PFSK-1 (cell line): ENCODE measurements around the gene ELOVL2.

ENCODE experiments used
- FOXP2 ChIP-seq: optimal IDR thresholded peaks from 2 replicates; pipeline ENCODE3; 2011; ENCODE audit warnings: borderline replicate concordance, control low read depth, inconsistent platforms; ENCODE audit not compliant: insufficient read depth; ENCODE audit errors: extremely low read length, extremely low read depth
- POLR2AphosphoS5 ChIP-seq: IDR thresholded peaks from 2 replicates; pipeline ENCODE4 v1.6.1; 2012; ENCODE audit warnings: low read depth, mild to moderate bottlenecking, control low read depth, low read length, moderate library complexity
- SIN3A ChIP-seq: IDR thresholded peaks from 2 replicates; pipeline ENCODE4 v1.6.1; 2012; ENCODE audit warnings: mild to moderate bottlenecking, low read length, moderate library complexity, borderline replicate concordance; ENCODE audit not compliant: insufficient read depth
- TAF1 ChIP-seq: IDR thresholded peaks from 2 replicates; pipeline ENCODE4 v1.6.1; 2012; ENCODE audit warnings: low read length, control low read depth, borderline replicate concordance; ENCODE audit not compliant: insufficient read depth
- TF ChIP-seq, protein P1 (sequence below), 2 experiments: IDR thresholded peaks; 2 replicates each; pipeline versions ENCODE4 v1.6.1 to v1.8.0; 2011 to 2012; ENCODE audit warnings: low read depth in 2 of 2, low read length in 2 of 2, control low read depth in 1 of 2, inconsistent platforms in 1 of 2, mild to moderate bottlenecking in 1 of 2, moderate library complexity in 1 of 2; ENCODE audit not compliant: insufficient read depth in 1 of 2

- TF ChIP-seq, protein P1, sequence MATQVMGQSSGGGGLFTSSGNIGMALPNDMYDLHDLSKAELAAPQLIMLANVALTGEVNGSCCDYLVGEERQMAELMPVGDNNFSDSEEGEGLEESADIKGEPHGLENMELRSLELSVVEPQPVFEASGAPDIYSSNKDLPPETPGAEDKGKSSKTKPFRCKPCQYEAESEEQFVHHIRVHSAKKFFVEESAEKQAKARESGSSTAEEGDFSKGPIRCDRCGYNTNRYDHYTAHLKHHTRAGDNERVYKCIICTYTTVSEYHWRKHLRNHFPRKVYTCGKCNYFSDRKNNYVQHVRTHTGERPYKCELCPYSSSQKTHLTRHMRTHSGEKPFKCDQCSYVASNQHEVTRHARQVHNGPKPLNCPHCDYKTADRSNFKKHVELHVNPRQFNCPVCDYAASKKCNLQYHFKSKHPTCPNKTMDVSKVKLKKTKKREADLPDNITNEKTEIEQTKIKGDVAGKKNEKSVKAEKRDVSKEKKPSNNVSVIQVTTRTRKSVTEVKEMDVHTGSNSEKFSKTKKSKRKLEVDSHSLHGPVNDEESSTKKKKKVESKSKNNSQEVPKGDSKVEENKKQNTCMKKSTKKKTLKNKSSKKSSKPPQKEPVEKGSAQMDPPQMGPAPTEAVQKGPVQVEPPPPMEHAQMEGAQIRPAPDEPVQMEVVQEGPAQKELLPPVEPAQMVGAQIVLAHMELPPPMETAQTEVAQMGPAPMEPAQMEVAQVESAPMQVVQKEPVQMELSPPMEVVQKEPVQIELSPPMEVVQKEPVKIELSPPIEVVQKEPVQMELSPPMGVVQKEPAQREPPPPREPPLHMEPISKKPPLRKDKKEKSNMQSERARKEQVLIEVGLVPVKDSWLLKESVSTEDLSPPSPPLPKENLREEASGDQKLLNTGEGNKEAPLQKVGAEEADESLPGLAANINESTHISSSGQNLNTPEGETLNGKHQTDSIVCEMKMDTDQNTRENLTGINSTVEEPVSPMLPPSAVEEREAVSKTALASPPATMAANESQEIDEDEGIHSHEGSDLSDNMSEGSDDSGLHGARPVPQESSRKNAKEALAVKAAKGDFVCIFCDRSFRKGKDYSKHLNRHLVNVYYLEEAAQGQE (IDR thresholded peaks at IDR 0.05; ENCODE audit: insufficient read depth in 1 of 2, low read depth in 2 of 2, low read length in 2 of 2) = no peak
- TF ChIP-seq POLR2AphosphoS5 (no peak), TAF1 (no peak), SIN3A (no peak), FOXP2 (no peak)
Observed at GRCh38 chr6:11069760-11070159, 25.7 kb upstream of the ELOVL2 start.
